Vagina (tissue), 2 donors: ENCODE results near the gene FAM241A.

Source experiments
- POLR2AphosphoS5 ChIP-seq, 2 donors: sonication (generic); formaldehyde crosslinking; IDR thresholded peaks; one replicate each; pipeline ENCODE4 v1.9.0; 2017; ENCODE audit warnings: antibody characterized with exemption in 2 of 2, mild to moderate bottlenecking in 2 of 2, low read depth in 1 of 2; ENCODE audit not compliant: insufficient read depth in 1 of 2
- TF ChIP-seq, protein P1 (sequence below), 3 experiments: fragments of 450-650 bp in 2 of 3; fragments of 200-600 bp in 1 of 3; sonication (generic) in 1 of 3; IDR thresholded peaks; one replicate each; pipeline ENCODE4 v1.5.1; 2017 to 2019; ENCODE audit warnings: antibody characterized with exemption in 3 of 3, mild to moderate bottlenecking in 2 of 3, moderate library complexity in 2 of 3

DNA sequence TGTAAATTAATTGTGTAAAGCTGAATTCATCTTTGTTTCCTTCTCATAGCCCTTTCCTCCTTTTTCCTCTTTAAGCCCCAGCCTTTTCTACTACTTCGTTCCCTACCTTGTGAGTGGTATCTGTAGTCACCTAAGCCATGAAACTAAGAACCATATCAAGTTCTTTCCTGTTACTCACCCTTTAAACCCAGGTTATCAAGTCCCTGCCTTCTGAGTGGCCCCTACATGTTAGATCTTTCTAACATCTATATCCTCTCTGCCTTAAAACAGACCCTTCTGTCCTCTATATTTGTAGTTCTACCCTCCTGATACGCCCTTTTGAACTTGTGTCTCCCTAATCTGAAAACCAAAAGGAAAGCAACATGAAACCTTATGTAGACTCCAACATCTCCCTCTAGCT, 93.6 kb downstream of the FAM241A start:
- TF ChIP-seq, protein P1, sequence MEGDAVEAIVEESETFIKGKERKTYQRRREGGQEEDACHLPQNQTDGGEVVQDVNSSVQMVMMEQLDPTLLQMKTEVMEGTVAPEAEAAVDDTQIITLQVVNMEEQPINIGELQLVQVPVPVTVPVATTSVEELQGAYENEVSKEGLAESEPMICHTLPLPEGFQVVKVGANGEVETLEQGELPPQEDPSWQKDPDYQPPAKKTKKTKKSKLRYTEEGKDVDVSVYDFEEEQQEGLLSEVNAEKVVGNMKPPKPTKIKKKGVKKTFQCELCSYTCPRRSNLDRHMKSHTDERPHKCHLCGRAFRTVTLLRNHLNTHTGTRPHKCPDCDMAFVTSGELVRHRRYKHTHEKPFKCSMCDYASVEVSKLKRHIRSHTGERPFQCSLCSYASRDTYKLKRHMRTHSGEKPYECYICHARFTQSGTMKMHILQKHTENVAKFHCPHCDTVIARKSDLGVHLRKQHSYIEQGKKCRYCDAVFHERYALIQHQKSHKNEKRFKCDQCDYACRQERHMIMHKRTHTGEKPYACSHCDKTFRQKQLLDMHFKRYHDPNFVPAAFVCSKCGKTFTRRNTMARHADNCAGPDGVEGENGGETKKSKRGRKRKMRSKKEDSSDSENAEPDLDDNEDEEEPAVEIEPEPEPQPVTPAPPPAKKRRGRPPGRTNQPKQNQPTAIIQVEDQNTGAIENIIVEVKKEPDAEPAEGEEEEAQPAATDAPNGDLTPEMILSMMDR (IDR thresholded peaks at IDR 0.05): no peak
- TF ChIP-seq POLR2AphosphoS5 (IDR thresholded peaks at IDR 0.05; ENCODE audit: insufficient read depth in 1 of 2, low read depth in 1 of 2): no peak
